HG03280 (cell line): ENCODE results near the gene EFNB2.
A peak's percentile ranks its signal among the peaks of the same experiment; 100 is the strongest.

ENCODE experiments used
- ATAC-seq: cut with Tn5 transposase; IDR thresholded peaks from one replicate; pipeline ENCODE4 v1.9.1; 2021; ENCODE audit warnings: mild to moderate bottlenecking, moderate library complexity; ENCODE audit not compliant: unreplicated experiment

The EFNB2 gene

GRCh38 chr13:106535552-106536243 is at the start of gene EFNB2:
Gene EFNB2, minus strand, starts transcription at chr13:106535662. Its CDS starts 698 bp downstream, at chr13:106534964.
- peak; percentile 96 for ATAC-seq

GRCh38 chr13:106581225-106581624 is 45.8 kb upstream of the EFNB2 start:
- ATAC-seq = no peak

- ATAC-seq = no peak
These were observed 40.4 kb upstream of the EFNB2 start for GRCh38 chr13:106575896-106576295.

GRCh38 chr13:106573868-106574267 is 38.4 kb upstream of the EFNB2 start:
- ATAC-seq = no peak

- no peak for ATAC-seq
These were observed 37.9 kb upstream of the EFNB2 start for GRCh38 chr13:106573284-106573846.

GRCh38 chr13:106570299-106570852 is 34.9 kb upstream of the EFNB2 start:
- ATAC-seq = no peak

- ATAC-seq = no peak
These were observed 34.0 kb upstream of the EFNB2 start for GRCh38 chr13:106569233-106570095.

GRCh38 chr13:106568299-106569003 is 33.0 kb upstream of the EFNB2 start:
- peak; percentile 36 for ATAC-seq

- ATAC-seq = peak; percentile 80
These were observed 32.2 kb upstream of the EFNB2 start, which contains the start of gene ARGLU1 for GRCh38 chr13:106567474-106568298. Gene ARGLU1, minus strand, starts transcription at chr13:106568137. Its CDS starts 218 bp downstream, at chr13:106567919.

- ATAC-seq = peak; percentile 45
These were observed 31.4 kb upstream of the EFNB2 start for GRCh38 chr13:106566641-106567473.

GRCh38 chr13:106565127-106565775 is 29.8 kb upstream of the EFNB2 start:
- ATAC-seq = no peak

GRCh38 chr13:106562301-106562700 is 26.8 kb upstream of the EFNB2 start:
- ATAC-seq = no peak

- ATAC-seq = peak; percentile 75
These were observed 26.2 kb upstream of the EFNB2 start for GRCh38 chr13:106561551-106562170.

GRCh38 chr13:106560821-106561220 is 25.4 kb upstream of the EFNB2 start:
- no peak for ATAC-seq

GRCh38 chr13:106558527-106558926 is 23.1 kb upstream of the EFNB2 start:
- ATAC-seq = no peak

- ATAC-seq = no peak
These were observed 20.3 kb upstream of the EFNB2 start for GRCh38 chr13:106555631-106556328.

GRCh38 chr13:106551751-106552150 is 16.3 kb upstream of the EFNB2 start:
- ATAC-seq = no peak
